GM12878 (cell line): ENCODE measurements around the gene L3MBTL1. TPM values are rescaled to one million over a fixed set of nuclear protein-coding genes. Genes with fewer than 3 reads are reported as not detected.

Experiments
- ATAC-seq: fragments of 200-7000 bp; cut with Tn5 transposase; 3 replicates; pipeline ENCODE4 v1.9.1; 2020; ENCODE audit warnings: mild to moderate bottlenecking, moderate library complexity
- BruUV-seq: library from RNA; stranded (reverse); fragments of 400-500 nt; replicated peaks from 2 replicates; lab custom pipeline; 2021; lab: Mats Ljungman, UMichigan
- CTCF ChIA-PET: fragments of 300-600 bp; sonication (Branson Sonifier 250); formaldehyde crosslinking; extraction: SDS; loops from one replicate; lab custom pipeline; 2021; ENCODE audit warnings: inconsistent platforms; lab: Yijun Ruan, JAX
- POLR2A ChIA-PET: fragments of 350-600 bp; formaldehyde crosslinking; extraction: SDS; loops from one replicate; lab custom pipeline; 2021; ENCODE audit warnings: inconsistent platforms; lab: Charles Lee
- RAD21 ChIA-PET: fragments of 300-600 bp; sonication (Branson Sonifier 250); formaldehyde crosslinking; loops from one replicate; lab custom pipeline; 2023; ENCODE audit warnings: antibody characterized with exemption; ENCODE audit not compliant: unreplicated experiment; lab: Charles Lee
- SMC1A ChIA-PET: fragments of 300-600 bp; sonication (Branson Sonifier 250); formaldehyde crosslinking; loops from one replicate; lab custom pipeline; 2023; ENCODE audit not compliant: unreplicated experiment, uncharacterized antibody; lab: Charles Lee
- DNase-seq: peaks from one replicate; pipeline ENCODE4 v3.0.0-alpha.2; 2011; ENCODE audit warnings: low read depth, low spot score
- FAIRE-seq: peaks from 3 replicates; lab custom pipeline; 2011; peaks lifted over from hg19 to GRCh38; lab: Jason Lieb, UNC
- H2AFZ ChIP-seq: 2 replicates; pipeline ENCODE4 v1.6.0; 2011; ENCODE audit warnings: low read depth, low read length, control low read depth; ENCODE audit not compliant: control insufficient read depth
- H3K27ac ChIP-seq: 2 replicates; pipeline ENCODE4 v1.5.1; 2011; ENCODE audit warnings: control low read depth; ENCODE audit not compliant: control insufficient read depth, insufficient read depth
- H3K27me3 ChIP-seq, 2 experiments: replicated peaks in 1 of 2; 2 replicates each; pipeline versions ENCODE4 v1.6.0 to v1.6.1; 2011; ENCODE audit warnings: low read length in 1 of 2; ENCODE audit not compliant: control insufficient read depth in 2 of 2, insufficient read depth in 2 of 2
- H3K36me3 ChIP-seq, 2 experiments: 2 replicates each; pipeline ENCODE4 v1.5.1; 2011; ENCODE audit warnings: low read length in 1 of 2; ENCODE audit not compliant: control insufficient read depth in 2 of 2, insufficient read depth in 2 of 2
- H3K4me1 ChIP-seq: 2 replicates; pipeline ENCODE4 v1.6.1; 2011; ENCODE audit warnings: mild to moderate bottlenecking, low read length, moderate library complexity, mixed read lengths; ENCODE audit not compliant: control insufficient read depth, insufficient read depth
- H3K4me2 ChIP-seq: 2 replicates; pipeline ENCODE4 v1.6.0; 2011; ENCODE audit warnings: control low read depth; ENCODE audit not compliant: control insufficient read depth, insufficient read depth
- H3K4me3 ChIP-seq: fragments of 200-600 bp; sonication (generic); 2 replicates; pipeline ENCODE4 v1.5.1; 2016
- H3K79me2 ChIP-seq: 2 replicates; pipeline ENCODE4 v1.6.0; 2011; ENCODE audit warnings: low read length; ENCODE audit not compliant: control insufficient read depth, insufficient read depth
- H3K9ac ChIP-seq: 2 replicates; pipeline ENCODE4 v1.8.0; 2011; ENCODE audit warnings: low read length, control low read depth, mixed read lengths; ENCODE audit not compliant: control insufficient read depth, insufficient read depth
- H3K9me3 ChIP-seq: replicated peaks from 3 replicates; pipeline ENCODE4 v1.5.1; 2011; ENCODE audit warnings: mild to moderate bottlenecking, low read length; ENCODE audit not compliant: control insufficient read depth, insufficient read depth
- H4K20me1 ChIP-seq: 2 replicates; pipeline ENCODE4 v1.6.0; 2011; ENCODE audit not compliant: control insufficient read depth, insufficient read depth
- BHLHE40 ChIP-seq, 2 experiments: fragments of 450-650 bp in 1 of 2; IDR thresholded peaks; 2 replicates each; pipeline ENCODE4 v1.6.1; 2011 to 2017; ENCODE audit warnings: low read depth in 2 of 2, borderline replicate concordance in 1 of 2, improper control_type of control experiment in 1 of 2, low read length in 1 of 2, mild to moderate bottlenecking in 1 of 2
- CBX5 ChIP-seq: sonication (generic); IDR thresholded peaks from 2 replicates; pipeline ENCODE4 v1.6.1; 2016; ENCODE audit warnings: low read depth, moderate library complexity, mild to moderate bottlenecking, inconsistent platforms
- CEBPB ChIP-seq, 2 experiments: fragments of 150-350 bp in 1 of 2; IDR thresholded peaks; 2 replicates each; pipeline ENCODE4 v1.6.1; 2012 to 2014; ENCODE audit warnings: low read depth in 2 of 2, low read length in 2 of 2, borderline replicate concordance in 1 of 2, inconsistent platforms in 1 of 2
- ESRRA ChIP-seq: IDR thresholded peaks from 2 replicates; pipeline ENCODE4 v1.6.1; 2012; ENCODE audit warnings: mild to moderate bottlenecking, low read length, improper control_type of control experiment
- HDAC6 ChIP-seq: fragments of 200-600 bp; sonication (generic); IDR thresholded peaks from one replicate; pipeline ENCODE4 v1.8.0; 2017; ENCODE audit warnings: antibody characterized with exemption; ENCODE audit not compliant: unreplicated experiment
- NBN ChIP-seq: fragments of 450-650 bp; IDR thresholded peaks from 2 replicates; pipeline ENCODE4 v1.6.1; 2016
- RCOR1 ChIP-seq: conservative IDR thresholded peaks from 2 replicates; pipeline ENCODE4 v1.6.1; 2012; ENCODE audit warnings: low read depth, low read length, improper control_type of control experiment
- SIX5 ChIP-seq: IDR thresholded peaks from 2 replicates; pipeline ENCODE4 v1.6.1; 2011; ENCODE audit warnings: mild to moderate bottlenecking, low read depth, low read length, moderate library complexity; ENCODE audit not compliant: severe bottlenecking
- SPI1 ChIP-seq: IDR thresholded peaks from 2 replicates; pipeline ENCODE4 v1.6.1; 2011; ENCODE audit warnings: low read depth, mild to moderate bottlenecking, low read length, moderate library complexity, borderline replicate concordance; ENCODE audit not compliant: insufficient read depth
- STAT1 ChIP-seq: fragments of 450-650 bp; conservative IDR thresholded peaks from 2 replicates; pipeline ENCODE4 v1.6.1; 2014; ENCODE audit warnings: antibody characterized with exemption, mild to moderate bottlenecking
- ZNF217 ChIP-seq: fragments of 450-650 bp; IDR thresholded peaks from 2 replicates; pipeline ENCODE4 v1.6.1; 2017; ENCODE audit warnings: antibody characterized with exemption, mild to moderate bottlenecking
- ZSCAN29 ChIP-seq: fragments of 450-650 bp; IDR thresholded peaks from 2 replicates; pipeline ENCODE4 v1.6.1; 2017; ENCODE audit warnings: mild to moderate bottlenecking, moderate library complexity
- WGBS: methylation state at CpG from one replicate; pipeline ENCODE4 v1.1.6; 2016; ENCODE audit warnings: low lambda C conversion rate; ENCODE audit not compliant: insufficient replicate concordance, insufficient coverage; ENCODE audit errors: missing lambda C conversion rate; 5-methylcytosine and 5-hydroxymethylcytosine counted together
- in situ Hi-C: fragments of 300-500 bp; cut with MboI; formaldehyde crosslinking; loops from 9 replicates; pipeline ENCODE4 v1.14.3; 2018; ENCODE audit warnings: mixed read lengths
- intact Hi-C: fragments of 100-400 bp; cut with micrococcal nuclease; formaldehyde crosslinking; loops from one replicate; pipeline ENCODE4 v1.14.2; 2022; ENCODE audit not compliant: unreplicated experiment
- polyA plus RNA-seq, 11 experiments: library from polyadenylated mRNA; depleted of rRNA in 4 of 11; unstranded in 6 of 11; stranded (reverse) in 5 of 11; fragments of >200 nt; fragmentation: Nextera tagmentation in 4 of 11; fragmentation: Illumina TruSeq in 1 of 11; extraction: Ambion mirVana in 4 of 11; extraction: Trizol in 1 of 11; gene quantifications; 1 replicate in 1 of 11; 2 replicates in 10 of 11; pipeline versions ENCODE4 v1.2.1 to v1.2.3, GENCODE V29; 2011 to 2016; ENCODE audit warnings: inconsistent platforms in 2 of 11, missing spikeins in 2 of 11, low read depth in 1 of 11
- total RNA-seq, 4 experiments: library from RNA; depleted of rRNA in 3 of 4; stranded (reverse); fragments of >200 nt in 3 of 4; fragmentation: Illumina TruSeq in 1 of 4; extraction: Trizol in 1 of 4; gene quantifications; 2 replicates each; pipeline versions ENCODE4 v1.2.1 to v1.2.3, GENCODE V29; 2013 to 2021
- TF ChIP-seq, protein P1 (sequence below): IDR thresholded peaks from 2 replicates; pipeline ENCODE4 v1.6.1; 2012; ENCODE audit warnings: mild to moderate bottlenecking, low read depth, low read length
- TF ChIP-seq, protein P2 (sequence below): fragments of 450-650 bp; IDR thresholded peaks from 2 replicates; pipeline ENCODE4 v1.6.1; 2018; ENCODE audit warnings: mild to moderate bottlenecking, low read depth, moderate library complexity; ENCODE audit not compliant: partially characterized antibody

The L3MBTL1 gene
- total and polyA plus RNA-seq, 10 of the 15 experiments (the other 5 are each of a cell fraction or from before 2014, with no cell fraction given): 0.56 to 6.6 (median 3.9) TPM

- ChIA-PET POLR2A (interaction anchor here (0.5 to 2.1 kb wide), 2 partner anchors 9 to 56 kb away, joined by 5 to 6 read pairs; partner anchors contain the start of gene SRSF6), RAD21 (interaction anchor here (0.5 to 1.5 kb wide), 3 partner anchors 8 to 97 kb away, joined by 3 to 8 read pairs (median 3); partner anchors contain the start of gene SRSF6), SMC1A (interaction anchor here (0.9 to 1.1 kb wide), 2 partner anchors 21 to 179 kb away, joined by 3 to 4 read pairs; no protein-coding TSS in a partner anchor), CTCF (interaction anchor here (0.7 to 1.2 kb wide), 6 partner anchors 9 to 617 kb away, joined by 3 to 4 read pairs (median 3); no protein-coding TSS in a partner anchor)
- peaks cover 2% of the 10 kb centered on the region for H3K79me2 ChIP-seq
- no peaks in the 10 kb centered on the region for H4K20me1 ChIP-seq
- peak overlapping the region; percentile 73 for H3K4me3 ChIP-seq
- no peaks in the 10 kb centered on the region; a peak in 1 of 4 replicates for H3K27me3 ChIP-seq
- peak overlapping the region; percentile 61 for H3K9ac ChIP-seq
- ATAC-seq: peak; percentile 92
- intact Hi-C loops (loop anchor here (5.0 kb wide), 1 partner anchor 57 kb away; the partner anchor contains the start of gene SRSF6), in situ Hi-C loops (no loop called here)
- H3K9me3 ChIP-seq: no peaks in the 10 kb centered on the region
- H2AFZ ChIP-seq: peak overlapping the region; percentile 79
- peak overlapping the region; percentile 72 for H3K27ac ChIP-seq
- BruUV-seq: no TSS peak
- H3K4me1 ChIP-seq: peaks cover 3% of the 10 kb centered on the region; the same call in 1 of the 2 replicates
- peak; percentile 92 for DNase-seq
- peak overlapping the region; percentile 79 for H3K4me2 ChIP-seq
- WGBS: 36% methylated on average over 37 of the region's 39 CpGs
- FAIRE-seq: peak; percentile 90
- H3K36me3 ChIP-seq: no peaks in the 10 kb centered on the region
- TF ChIP-seq RCOR1 (no peak), STAT1 (no peak), ESRRA (no peak), CEBPB (IDR thresholded peaks at IDR 0.05; ENCODE audit: borderline replicate concordance in 1 of 2, low read depth in 2 of 2, low read length in 2 of 2) (no peak), ZSCAN29 (no peak), CBX5 (no peak), NBN (0 out of 2 replicates have a peak, but pooled peaks have one; percentile 53), ZNF217 (no peak), SIX5 (no peak), BHLHE40 (IDR thresholded peaks at IDR 0.05; ENCODE audit: borderline replicate concordance in 1 of 2, low read depth in 2 of 2, low read length in 1 of 2) (peak; percentile 39 to 48; a peak in 2 of 4 replicates), SPI1 (peak; percentile 28; the same call in 1 of the 2 replicates), HDAC6 (no peak)
- TF ChIP-seq, protein P1, sequence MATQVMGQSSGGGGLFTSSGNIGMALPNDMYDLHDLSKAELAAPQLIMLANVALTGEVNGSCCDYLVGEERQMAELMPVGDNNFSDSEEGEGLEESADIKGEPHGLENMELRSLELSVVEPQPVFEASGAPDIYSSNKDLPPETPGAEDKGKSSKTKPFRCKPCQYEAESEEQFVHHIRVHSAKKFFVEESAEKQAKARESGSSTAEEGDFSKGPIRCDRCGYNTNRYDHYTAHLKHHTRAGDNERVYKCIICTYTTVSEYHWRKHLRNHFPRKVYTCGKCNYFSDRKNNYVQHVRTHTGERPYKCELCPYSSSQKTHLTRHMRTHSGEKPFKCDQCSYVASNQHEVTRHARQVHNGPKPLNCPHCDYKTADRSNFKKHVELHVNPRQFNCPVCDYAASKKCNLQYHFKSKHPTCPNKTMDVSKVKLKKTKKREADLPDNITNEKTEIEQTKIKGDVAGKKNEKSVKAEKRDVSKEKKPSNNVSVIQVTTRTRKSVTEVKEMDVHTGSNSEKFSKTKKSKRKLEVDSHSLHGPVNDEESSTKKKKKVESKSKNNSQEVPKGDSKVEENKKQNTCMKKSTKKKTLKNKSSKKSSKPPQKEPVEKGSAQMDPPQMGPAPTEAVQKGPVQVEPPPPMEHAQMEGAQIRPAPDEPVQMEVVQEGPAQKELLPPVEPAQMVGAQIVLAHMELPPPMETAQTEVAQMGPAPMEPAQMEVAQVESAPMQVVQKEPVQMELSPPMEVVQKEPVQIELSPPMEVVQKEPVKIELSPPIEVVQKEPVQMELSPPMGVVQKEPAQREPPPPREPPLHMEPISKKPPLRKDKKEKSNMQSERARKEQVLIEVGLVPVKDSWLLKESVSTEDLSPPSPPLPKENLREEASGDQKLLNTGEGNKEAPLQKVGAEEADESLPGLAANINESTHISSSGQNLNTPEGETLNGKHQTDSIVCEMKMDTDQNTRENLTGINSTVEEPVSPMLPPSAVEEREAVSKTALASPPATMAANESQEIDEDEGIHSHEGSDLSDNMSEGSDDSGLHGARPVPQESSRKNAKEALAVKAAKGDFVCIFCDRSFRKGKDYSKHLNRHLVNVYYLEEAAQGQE: no peak
- TF ChIP-seq, protein P2, sequence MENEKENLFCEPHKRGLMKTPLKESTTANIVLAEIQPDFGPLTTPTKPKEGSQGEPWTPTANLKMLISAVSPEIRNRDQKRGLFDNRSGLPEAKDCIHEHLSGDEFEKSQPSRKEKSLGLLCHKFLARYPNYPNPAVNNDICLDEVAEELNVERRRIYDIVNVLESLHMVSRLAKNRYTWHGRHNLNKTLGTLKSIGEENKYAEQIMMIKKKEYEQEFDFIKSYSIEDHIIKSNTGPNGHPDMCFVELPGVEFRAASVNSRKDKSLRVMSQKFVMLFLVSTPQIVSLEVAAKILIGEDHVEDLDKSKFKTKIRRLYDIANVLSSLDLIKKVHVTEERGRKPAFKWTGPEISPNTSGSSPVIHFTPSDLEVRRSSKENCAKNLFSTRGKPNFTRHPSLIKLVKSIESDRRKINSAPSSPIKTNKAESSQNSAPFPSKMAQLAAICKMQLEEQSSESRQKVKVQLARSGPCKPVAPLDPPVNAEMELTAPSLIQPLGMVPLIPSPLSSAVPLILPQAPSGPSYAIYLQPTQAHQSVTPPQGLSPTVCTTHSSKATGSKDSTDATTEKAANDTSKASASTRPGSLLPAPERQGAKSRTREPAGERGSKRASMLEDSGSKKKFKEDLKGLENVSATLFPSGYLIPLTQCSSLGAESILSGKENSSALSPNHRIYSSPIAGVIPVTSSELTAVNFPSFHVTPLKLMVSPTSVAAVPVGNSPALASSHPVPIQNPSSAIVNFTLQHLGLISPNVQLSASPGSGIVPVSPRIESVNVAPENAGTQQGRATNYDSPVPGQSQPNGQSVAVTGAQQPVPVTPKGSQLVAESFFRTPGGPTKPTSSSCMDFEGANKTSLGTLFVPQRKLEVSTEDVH: no peak
These were observed 6.6 kb downstream of the L3MBTL1 start for GRCh38 chr20:43513931-43514647.
